HG02678 (cell line): Measurements from ENCODE around the gene CCDC57.
"Not testable (repeated sequence)": the region's sequence is repeated elsewhere in the genome, so short reads cannot be mapped to it uniquely, and the experiment has no call there.

Experiments used
- ATAC-seq: cut with Tn5 transposase; IDR thresholded peaks from one replicate; pipeline ENCODE4 v1.9.1; 2021; ENCODE audit warnings: mild to moderate bottlenecking, moderate library complexity; ENCODE audit not compliant: unreplicated experiment

The CCDC57 gene

GRCh38 chr17:82204831-82205719, 7.6 kb downstream of the CCDC57 start:
- ATAC-seq = no peak

DNA sequence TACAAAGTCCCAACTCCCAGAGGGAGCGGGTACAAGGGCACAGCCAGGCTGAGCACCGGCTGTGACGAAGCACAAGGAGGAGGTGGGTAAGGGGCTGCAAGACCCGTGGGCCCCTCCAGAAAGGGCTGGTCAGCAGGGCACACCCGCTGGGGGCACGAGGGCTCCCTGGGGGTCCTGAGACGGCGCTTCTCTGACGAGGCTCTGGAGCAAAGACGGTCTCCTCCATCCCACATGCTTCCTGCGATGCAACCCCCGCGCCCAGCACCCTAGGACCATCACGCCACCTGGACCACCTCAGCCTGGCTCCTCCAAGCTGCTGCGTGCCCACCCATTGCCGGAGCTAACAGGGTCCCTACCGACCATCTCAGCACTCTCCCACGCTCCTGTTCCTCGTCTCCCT, 8.7 kb downstream of the CCDC57 start:
- no peak for ATAC-seq

DNA sequence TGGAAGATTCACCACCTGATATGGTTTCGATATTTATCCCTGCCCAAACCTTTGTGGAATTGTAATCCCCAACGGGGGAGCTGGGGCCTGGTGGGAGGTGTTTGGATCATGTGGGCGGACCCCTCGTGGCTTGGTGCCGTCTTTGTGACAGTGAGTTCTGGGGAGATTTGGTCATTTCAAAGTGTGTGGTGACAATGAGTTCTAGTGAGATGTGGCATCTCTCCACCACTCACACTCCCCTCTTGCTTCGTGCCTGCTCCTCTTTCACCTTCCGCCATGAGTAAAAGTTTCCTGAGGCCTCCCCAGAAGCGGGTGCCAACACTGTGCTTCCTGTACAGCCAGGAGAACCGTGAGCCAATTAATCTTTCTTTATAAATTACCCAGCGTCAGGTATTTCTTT, 9.7 kb downstream of the CCDC57 start:
- no peak for ATAC-seq

DNA sequence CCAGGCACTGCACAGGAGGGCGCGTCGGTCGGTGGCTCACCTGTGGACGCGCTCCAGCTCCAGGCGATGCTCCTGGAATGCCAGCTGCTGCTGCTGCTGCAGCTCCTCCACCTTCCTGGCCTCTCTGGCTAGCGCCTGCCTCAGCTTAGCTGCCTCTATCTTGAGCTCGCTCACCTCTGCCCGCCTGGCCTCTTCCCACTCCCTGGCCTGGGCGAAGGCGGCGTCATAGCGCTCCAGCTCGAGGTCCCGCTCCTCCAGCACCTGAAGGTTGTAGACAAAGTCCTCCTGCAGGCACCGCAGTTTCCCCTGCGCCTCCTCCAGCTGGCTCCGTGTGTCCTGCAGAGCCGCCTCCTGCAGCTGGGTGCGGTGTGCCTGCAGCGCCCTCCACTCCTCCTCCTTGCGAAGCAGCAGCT, 11.1 kb downstream of the CCDC57 start:
- ATAC-seq = no peak

GRCh38 chr17:82200743-82201497, 11.7 kb downstream of the CCDC57 start:
- no peak for ATAC-seq

GRCh38 chr17:82200135-82200534, 12.5 kb downstream of the CCDC57 start:
- ATAC-seq = no peak

DNA sequence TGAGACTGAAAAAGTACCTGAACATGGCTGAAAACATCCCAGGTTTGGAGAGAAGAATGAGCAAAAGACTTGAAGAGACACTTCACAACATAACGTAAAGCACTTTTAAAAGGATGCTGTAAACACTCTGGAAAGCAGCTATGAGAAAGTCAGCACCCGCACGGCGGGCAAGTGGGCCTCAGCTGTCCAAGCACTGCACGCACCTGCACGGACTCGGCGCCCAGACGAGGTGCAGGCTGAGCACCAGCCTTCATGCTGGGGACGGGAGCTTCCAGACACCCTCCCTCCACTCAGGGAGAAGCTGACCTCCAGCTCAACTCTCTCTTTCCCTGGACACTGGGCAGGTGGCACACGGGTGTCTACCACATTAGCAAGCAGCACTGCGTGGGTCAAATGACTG, 13.1 kb downstream of the CCDC57 start:
- ATAC-seq = no peak

DNA sequence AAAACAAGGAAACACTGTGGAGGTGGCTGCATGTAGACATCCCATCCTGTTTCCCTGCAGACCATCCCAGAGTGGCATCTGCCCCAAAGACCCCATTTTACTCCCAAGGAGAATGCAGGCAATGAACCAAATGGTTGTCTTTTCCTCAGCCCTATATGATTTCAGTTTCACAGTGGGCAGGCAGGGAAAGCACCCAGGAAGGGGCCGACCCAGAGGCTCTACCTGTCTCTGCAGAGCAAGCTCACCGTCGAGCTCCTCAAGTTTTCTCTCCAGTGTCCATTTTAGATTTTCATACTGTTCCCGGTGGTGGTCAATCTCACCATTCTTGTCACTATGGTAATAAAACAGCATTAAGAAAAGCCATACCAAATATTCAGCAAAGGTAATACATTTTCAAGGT, 14.6 kb downstream of the CCDC57 start:
- ATAC-seq = no peak

- ATAC-seq = no peak
These were observed 16.7 kb downstream of the CCDC57 start for GRCh38 chr17:82195675-82196672.

DNA sequence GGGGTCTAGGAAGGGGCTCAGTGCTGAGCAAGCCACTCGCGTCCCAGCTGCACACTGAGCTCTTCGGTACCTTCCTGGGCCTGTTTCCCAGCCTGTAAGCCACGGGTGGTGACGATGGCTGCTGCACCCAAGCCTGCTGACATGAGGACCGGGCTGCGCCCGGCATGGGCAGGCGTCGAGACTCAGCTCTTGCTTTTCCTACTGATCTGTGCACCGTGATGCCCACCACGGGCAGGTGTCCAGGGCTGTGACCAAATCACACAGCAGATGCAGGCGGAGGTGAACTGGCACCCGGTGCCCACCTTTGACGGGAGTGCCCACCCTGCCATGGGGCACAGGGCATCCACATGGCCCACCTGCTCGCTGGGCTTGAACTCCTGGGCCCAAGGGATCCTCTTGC, 17.9 kb downstream of the CCDC57 start:
- no peak for ATAC-seq

- no peak for ATAC-seq
These were observed 19.0 kb downstream of the CCDC57 start for GRCh38 chr17:82193520-82194220.

GRCh38 chr17:82193050-82193449, 19.6 kb downstream of the CCDC57 start:
- ATAC-seq = not testable (repeated sequence)

DNA sequence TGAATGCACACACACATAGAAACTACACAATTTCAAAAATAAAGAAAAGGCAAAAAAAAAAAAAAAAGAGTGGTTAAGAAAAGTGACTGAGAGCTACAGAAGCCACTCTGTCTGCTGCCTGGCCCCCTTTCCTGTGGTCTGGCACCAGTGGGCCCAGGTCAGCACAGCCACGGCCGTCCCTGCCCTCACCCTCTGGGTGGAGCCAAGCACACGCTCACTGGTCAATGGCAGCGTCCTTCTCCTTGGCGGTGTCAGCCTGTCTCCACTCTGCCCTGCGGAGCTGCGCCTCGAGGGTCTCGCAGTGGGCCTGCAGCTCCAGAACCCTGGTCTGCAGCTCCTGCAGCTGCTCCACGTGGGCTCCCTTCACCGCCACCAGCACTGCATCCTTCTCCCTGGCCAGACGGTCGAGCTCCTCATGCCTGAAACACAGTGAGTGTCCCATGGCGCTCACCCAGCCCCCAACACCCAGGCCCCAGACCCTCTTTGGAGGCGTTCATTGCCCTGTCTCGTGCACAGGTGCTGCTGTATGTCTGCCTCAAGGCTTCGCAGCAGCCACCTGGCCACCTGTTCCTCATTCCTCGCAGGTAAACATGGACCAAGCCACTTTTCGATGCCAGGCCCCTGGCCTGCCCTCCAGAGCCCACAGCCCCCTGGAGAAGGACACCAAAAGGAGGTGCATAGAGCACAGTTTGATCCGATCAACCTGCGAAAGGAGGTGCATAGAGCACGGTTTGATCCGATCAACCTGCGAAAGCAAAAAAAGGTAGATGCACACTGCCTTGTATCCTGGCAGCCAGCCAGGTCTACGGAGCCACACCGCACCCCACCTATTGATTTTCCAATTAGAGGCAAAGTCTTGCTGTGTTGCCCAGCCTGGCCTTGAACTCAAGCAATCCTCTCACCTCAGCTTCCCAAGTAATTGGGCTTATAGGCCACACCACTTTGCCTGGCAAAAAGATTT, 24.4 kb downstream of the CCDC57 start:
- ATAC-seq = no peak

DNA sequence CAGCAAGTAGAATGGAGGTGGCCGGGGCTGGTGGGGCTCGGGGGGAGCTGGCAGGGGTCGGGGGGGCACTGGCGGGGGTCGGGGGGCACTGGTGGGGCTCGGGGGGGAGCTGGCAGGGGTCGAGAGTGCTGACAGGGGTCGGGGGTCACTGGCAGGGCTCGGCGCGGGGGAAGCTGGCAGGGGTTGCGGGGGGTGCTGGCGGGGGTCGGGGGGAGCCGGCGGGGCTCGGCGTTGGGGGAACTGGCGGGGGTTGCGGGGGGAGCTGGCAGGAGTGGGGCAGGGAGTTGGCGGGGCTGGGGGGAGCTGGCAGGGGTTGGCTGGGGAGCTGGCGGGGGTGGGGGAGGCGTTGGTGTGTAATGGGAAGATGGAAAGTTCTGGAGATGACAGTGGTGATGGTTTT, 25.1 kb downstream of the CCDC57 start:
- ATAC-seq = no peak

DNA sequence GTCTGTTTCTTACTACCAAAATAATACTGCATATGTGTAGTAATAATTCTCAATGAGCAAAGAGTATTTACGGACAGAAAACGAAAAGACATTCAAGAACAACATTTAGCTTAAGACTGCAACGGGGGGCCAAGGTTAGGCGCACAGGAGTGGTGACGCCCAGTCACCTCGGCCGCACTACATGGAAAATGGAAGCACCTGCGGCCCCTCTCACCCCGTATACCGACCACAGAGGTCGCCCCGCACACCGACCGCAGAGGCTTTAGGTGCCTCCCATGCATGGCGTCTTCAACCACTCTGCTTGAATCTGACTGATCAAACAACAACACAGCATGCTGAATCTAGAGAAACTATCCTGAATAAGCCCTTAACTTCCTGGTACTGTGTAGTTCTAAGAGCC, 26.4 kb downstream of the CCDC57 start:
- ATAC-seq = no peak

DNA sequence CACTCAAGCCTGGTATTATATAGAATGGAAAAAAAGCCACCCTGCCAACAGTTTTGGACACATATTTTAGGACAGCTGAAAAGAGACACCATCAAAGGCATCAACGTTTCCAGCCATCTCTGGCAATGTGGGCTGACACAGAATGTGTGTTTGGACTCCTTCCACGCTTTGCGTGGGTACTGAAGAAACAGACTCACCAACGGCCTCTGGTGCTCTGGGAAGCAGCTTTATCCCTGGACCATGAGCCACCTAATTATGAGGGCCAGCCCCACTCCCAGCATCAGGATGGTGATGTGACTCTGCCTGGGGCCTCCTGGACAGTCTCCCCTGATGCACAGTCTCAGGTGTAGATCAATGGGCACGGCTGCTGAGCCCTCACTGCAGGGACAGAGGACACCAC, 27.9 kb downstream of the CCDC57 start:
- no peak for ATAC-seq

- no peak for ATAC-seq
These were observed 31.7 kb downstream of the CCDC57 start for GRCh38 chr17:82180776-82181528.

DNA sequence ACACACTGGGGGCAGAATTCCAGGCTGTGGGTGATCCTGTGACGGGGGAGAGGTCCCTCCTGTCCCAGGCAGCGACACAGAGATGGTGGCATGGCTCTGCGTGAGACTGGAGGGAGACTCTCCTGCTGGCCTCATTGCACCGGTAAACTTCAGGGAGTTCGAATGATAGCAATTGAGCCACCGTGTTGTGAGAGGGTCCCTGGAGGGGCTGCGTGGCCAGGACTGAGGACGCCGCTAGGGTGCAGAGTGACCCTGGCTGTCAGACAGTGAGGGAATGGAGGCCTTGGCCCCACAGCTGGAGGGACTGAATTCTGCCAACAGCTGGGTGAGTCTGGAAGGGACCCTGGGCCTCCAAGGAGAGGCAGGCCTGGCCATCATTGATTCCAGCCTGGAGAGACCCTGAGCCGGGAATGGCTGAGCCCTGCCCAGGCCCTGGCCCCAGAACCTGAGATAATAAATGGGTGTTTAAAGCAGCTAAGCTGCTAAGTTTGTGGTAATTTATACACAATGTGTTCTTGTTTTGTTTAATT, 32.6 kb downstream of the CCDC57 start:
- ATAC-seq = no peak
